NCI-H1436 treated with DMSO at 0.1 percent for 48 hours (cell line): ENCODE measurements around the gene RELL1.

ENCODE experiments used
- DNase-seq: peaks from one replicate; lab custom pipeline; 2025; lab: John Stamatoyannopoulos, UW

Gene RELL1

DNA sequence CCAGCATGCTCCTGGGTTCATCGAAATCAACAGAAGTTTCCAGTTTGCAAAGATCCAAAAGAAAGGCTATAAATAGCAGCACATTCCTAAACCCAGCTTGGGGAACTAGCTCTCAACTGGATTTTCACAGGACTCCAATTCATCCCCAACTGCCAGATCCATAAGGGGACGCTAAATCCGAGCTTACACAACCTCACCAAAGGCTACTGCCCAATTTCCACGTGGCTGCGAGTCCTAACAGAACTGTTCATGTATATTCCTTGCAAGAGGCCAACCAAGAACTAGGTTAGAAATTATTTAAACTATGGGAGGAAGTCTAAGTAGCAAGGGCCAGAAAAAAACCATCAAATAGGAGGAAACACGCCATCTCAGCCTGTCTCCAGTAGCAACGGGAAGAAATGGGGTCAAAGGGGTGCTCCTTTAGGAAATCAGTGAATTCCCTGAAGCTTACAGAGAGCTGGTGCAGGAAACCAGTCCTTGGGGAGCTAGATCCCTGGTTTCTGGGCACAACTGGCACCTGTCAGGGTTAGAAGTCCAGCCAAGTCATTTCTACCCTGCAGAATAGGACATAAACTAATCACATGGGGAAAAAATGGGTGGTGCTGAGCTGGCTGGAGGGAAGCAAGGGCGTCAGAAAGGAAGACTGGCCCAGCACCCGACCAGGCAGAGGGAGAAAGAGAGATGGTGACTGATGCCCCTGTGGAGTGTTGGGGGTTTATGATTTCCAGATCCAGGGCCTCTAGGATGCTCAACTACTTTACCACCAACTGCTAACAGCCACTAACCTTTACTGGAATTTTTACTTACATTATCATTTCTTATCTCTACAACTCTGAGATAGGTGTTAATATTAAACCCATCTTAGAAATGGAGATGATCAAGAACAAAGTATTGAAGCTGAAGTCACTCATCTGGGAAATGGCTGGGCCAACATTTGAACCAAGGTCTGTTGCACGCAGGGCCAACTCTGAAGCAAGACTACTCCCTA lies 20.5 kb downstream of the RELL1 start:
- no peak for DNase-seq

DNA sequence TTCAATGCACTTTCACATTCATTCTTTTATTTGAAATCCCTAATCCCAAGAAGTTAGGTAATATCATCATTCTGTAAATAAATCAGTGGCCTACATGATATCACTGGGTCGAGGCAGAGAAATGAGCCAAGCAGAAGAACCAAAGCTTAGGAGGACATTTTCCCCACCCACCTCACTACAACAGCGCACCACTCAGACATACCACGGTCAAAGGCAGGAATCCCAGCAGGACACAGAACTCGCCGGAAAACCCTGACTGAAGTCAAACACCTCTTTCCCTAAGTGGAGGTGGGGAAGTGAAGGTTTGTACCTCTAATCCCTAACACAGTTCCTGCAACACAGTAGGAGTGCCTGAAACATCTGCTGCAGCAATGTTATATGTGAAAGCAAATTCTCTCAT lies 21.5 kb downstream of the RELL1 start:
- no peak for DNase-seq

- no peak for DNase-seq
These were observed 22.6 kb downstream of the RELL1 start for GRCh38 chr4:37663552-37663951.

- no peak for DNase-seq
These were observed 23.2 kb downstream of the RELL1 start for GRCh38 chr4:37662861-37663390.

- no peak for DNase-seq
These were observed 23.9 kb downstream of the RELL1 start for GRCh38 chr4:37662251-37662650.

DNA sequence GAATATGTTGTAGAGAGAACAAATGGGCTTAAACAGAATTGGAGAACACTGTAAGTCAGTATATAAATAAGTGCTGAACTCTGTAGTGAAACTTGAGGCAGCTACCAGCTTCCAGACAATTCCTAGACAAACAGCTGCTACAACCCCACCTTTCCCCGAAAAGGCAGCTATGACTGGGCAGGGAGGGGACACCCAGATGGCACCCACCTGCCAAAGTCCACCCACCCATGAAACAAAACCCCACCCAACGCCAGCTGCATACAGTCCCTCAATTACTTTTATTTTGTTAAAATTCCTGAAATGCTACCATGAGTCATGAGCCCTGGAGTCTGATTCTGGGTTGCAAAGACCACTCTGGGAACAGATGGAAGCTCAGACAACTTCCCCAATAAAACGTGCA lies 24.4 kb downstream of the RELL1 start:
- no peak for DNase-seq

DNA sequence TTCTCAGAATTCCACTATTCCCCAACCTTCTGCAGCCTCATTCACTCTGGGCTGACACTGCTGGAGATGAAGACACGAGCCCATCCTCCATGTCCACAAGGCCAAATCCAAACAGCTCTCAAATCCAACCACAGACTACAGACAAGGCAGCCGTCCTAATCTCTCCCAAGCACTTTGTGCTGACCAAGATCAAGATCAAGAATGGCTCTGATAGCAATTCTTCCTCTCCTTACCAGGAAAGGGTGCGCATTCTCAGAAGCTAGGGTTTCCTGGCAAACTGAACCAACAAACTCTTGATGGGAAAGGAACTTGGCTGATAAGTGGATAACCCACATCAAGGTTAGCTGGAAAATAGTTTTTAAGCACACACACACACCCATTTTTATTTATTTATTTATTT lies 26.5 kb downstream of the RELL1 start:
- no peak for DNase-seq

DNA sequence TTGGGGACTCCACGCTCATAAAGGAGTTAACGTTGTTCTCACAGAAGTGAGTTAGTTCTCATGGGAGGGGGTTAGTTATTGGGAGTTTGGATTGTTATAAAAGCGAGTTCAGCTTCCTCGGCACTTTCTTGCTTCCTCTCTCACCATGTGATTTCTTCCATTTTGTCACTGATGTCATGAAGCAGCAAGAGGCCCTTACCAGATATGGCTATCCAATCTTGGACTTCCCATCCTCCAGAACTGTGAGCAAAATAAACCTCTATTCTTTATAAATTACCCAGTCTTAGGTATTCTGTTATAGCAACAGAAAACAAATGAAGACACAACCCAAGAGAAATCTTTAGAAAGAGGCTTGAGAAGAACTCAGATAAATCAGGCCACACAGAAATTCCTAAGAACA lies 29.5 kb downstream of the RELL1 start:
- no peak for DNase-seq

DNA sequence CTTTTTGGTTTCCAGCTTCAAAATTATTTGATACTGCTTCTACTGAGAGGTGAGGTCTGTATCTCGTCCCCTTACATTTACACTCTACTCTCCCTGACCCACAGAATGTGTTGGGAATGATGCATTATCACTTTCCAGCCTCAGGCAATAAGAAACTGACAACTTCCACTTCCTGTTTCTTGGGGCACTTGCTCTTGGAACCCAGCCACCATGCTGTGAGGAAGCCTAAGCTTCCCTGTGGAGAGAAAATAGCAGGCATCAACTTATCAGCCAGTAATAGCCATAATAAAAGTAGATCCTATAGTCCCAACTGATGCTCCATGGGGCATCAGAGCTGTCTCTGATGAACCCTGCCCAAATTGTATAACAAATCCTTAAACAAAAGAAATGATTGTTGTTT lies 32.6 kb downstream of the RELL1 start:
- DNase-seq = no peak

DNA sequence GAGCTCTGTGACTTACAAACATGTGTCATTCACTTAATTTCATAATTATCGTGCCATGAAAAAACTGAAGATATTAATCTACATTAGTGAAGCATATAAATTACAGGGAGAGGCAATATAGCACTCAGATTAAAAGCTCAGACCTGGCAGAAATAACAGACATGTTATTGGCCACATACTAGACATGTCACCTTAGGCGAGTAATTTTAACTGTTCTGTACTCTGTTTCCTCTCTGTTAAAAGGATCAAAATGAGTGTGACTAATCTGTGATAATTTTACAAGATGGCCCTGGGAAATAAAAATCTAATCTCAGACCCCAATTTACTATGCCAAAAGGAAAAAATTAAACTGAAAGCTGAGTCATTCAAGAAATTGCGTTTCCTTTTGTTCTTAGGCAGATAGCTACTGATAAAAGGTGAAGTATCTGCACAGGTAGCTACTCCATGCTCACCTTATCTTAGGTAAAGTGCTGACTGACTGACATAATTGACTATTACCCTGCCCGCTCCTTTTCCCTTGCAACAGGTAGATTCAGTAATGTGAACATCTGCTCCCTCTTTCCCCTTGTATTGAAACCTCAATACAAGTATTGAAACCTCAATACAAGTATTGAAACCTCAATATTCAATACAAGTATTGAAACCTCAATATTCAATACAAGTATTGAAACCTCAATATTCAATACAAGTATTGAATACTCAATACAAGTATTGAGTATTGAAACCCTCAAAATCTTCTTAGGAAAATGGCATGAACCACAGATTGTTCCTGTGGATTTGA lies 33.2 kb downstream of the RELL1 start:
- DNase-seq = no peak

DNA sequence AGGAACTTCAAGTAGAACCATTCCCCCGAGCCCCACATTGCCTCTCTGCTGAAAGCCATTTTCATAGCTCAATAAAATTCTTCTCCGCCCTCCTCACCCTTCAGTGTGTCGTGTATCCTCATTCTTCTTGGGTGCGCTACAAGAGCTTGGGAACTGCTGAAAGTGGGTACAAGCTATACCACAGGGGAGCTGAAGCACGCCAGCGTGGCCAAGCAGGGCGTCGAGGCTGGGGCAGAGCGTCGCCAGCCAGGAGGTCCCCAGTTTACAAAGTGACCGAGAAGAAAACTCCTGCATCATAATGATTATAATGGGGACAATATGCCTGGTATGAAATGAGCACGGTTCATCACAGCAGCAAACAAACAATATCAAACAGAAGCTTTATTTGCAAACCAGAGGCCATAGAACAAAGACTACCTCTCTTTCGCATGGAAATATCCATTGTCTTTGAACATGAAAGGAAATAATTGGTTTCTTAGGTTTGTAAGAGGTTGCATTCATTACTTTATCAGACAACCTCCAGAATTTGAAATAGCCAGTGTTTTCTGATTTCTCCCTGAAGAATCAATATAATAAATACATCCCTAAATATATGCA lies 34.3 kb downstream of the RELL1 start:
- no peak for DNase-seq

DNA sequence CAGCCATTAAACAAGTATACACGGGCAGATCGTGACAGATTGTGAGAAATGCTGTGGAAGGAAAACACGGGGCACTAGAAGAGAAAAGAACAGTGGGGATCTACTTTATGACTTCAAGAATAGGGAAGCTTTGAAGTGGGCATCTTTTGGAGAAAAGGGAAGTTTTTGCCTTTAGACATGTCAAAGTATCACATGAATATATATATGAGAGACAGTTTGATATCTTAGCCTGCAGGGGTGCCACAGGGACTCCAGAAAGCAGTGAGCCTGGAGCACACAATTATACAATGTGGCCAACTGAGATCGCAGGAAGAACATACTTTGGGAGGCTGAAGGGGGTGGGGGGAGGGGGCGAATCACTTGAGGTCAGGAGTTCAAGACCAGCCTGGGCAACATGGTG lies 35.7 kb downstream of the RELL1 start:
- DNase-seq = no peak

DNA sequence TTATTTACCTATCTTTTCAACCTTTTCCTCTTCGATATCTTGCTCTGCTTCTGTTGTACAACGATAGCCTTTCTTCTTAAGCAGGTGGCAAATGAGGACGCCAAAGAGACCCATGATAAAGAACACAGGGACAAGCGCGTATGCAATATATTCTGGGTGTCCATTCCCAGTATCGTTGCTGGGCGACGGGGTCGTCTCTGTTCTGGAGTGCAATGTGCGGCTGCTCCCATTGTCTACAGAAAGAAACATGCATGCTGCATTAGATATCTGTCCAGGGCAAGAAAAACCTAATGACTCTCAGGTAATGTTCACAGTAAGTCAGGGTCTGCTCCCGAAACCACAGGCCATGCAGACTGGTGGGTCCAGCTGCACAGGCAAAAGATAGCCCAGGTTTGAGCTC lies 36.9 kb downstream of the RELL1 start:
- no peak for DNase-seq

GRCh38 chr4:37648084-37648817 lies 37.9 kb downstream of the RELL1 start:
- DNase-seq = no peak

- no peak for DNase-seq
These were observed 39.9 kb downstream of the RELL1 start for GRCh38 chr4:37646247-37646646.

DNA sequence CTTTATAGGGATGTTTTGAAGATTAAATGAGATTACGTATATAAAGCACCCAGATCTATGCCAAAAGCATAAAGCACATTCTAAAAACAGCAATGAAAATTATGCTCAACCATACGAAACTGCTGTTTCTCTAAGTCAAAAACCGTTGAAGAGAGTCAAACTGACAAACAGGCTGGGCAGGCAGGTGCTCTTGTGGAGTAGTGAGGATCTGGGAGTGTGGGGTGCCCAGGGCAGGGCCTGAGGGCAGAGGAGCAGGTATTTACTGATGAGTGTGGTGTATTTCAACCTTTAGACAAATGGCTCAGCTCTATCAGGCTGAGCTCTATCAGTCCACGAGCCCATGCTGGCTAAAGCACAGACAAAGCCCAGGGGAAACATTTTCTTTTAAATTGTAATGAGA lies 40.4 kb downstream of the RELL1 start:
- no peak for DNase-seq

DNA sequence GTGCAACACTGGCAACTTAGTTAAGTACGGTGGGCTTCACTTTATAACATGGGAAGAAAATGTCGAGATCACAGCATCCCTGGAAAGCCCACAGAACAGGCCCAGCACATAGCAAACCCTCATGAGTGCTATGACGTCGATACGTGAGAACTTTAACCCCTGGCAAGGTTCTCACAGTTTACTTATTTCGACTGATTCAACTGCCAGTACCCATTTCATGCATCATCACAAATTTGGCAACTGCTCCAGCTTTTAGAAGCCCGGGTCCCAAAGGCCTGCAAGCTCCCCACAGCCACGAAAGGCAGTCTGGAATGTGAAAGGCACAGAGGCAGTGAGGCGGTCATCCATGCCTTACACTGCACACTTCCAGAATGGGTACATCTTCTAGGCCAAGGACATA lies 41.2 kb downstream of the RELL1 start:
- no peak for DNase-seq

DNA sequence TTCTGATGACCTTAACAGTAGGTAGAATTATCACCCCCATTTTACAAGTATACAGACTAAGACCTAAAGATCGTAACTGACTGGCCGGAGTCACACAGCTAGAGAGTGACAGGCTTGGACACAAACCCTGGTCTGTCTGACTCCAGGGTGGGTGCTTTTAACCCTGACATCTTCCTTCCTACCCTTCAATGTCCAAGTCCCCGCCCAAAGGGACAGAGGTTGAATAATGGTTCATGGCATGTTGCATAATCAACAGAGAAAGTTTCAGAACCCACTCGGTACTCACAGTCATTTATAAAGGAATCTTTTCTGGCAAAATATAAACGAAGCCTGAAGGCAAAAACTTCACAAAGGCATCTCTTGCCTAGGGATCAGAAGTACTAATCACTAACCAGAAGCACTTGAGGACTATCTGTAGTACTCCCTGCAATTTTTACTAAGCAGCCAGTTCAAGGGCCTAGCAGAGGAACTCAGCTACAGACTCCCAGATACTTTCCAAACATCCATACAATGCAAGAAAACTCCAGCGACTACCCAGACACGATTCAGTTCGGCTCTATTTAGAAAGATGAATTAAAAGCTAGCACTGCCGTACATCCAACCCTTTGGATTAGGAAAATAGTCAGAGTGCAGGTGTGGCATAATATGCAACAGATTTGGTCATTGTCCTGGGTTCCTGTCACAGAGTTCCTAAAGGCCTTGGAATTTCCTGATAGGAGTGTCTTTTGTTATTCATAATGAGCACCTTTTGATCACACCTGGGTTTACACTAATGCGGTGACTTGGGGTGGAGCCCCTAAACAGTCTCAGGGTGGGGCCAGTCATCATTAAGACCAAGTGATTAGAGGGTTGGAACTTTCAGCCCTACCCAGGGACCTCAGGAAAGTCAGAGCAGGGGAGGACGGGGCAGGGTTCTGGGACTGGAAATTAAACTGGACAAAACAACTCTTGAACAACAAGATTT lies 44.0 kb downstream of the RELL1 start:
- DNase-seq = no peak

DNA sequence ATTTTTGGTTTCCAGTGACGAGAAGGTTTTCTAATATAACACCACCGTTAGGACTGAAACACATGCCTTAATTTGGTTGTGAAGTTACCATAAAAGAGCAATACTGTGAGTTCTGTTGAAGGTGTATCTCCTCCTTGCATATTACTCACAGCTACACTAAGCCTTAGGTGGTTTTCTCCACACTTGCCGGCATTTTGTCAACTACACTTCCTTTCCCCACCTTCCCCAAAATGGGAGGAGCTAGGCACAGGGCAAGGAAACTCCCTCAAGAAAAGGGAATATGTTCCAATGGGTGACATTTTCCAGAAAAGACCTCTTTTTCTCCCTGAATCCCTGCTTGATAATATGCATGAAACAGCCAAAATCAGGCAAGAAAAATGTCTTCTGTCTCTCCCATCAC lies 44.8 kb downstream of the RELL1 start:
- no peak for DNase-seq

- DNase-seq = no peak
These were observed 46.5 kb downstream of the RELL1 start for GRCh38 chr4:37639551-37640285.
